Measurements from ENCODE around the gene IGFBP7.

Gene IGFBP7

DNA sequence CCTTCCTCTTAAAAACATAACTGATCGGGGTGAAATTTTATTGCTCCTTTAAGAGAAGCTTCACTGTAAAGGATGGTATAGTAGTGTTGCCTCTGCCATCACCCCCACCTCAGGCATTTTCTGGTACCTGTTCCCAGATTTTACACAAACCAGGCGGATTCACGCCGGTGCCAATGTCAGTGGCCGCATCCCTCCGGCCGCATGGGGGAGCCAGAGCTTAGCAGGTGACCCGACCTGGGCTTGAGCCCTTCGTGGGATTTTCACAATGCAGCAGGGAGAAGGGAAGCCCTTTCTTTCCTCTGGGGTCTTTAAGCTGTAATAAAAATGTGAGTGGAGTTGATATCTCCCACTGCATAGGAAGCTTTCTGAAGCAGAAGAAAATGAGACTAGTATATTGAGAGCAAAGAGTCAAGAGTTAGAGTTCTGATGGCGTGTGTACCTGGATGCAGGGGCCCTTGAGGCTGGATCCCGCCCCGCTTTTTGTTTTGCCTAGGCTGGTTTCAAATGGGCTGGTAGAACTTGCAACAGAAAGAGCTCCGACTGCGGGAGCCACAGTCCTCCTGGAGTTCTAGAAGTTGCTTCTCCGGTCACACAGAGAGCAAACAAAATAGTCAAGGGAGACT, 72.1 kb downstream of the IGFBP7 start:
- peak; percentile 54 for DNase-seq

DNA sequence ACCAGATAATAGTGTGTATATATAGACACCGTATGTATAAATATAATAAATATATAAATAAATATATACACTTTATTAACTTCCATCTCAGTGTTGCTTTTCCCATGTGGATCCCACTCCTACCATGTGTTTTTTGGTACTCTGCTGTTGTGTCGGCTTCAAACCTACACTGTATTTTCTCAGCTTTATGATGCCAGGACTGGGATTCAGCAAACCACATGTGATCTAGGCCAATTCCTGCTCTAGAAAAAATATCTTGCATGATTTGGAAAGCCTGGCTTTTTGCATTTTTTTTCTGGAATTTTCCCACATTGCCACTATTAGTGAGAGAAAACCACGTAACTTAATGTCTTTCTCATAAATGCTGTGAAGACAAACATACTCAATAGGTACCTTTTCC, 75.7 kb downstream of the IGFBP7 start:
- no peak for DNase-seq

DNA sequence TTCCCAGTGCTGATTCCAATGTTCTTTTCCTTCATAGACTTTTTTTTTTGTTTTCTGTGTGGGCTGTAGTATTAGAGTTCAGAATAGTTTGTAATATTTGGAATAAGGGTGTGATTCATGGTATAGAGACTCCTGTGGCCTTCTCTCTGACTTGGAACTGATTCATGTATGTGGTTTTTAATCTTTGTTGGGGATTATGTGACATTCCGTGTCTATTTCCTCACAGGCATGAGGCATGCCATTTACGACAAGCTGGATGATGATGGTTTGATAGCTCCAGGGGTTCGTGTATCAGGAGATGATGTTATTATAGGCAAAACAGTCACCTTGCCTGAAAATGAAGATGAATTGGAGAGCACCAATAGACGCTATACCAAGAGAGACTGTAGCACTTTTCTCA, 87.1 kb downstream of the IGFBP7 start:
- DNase-seq: no peak

DNA sequence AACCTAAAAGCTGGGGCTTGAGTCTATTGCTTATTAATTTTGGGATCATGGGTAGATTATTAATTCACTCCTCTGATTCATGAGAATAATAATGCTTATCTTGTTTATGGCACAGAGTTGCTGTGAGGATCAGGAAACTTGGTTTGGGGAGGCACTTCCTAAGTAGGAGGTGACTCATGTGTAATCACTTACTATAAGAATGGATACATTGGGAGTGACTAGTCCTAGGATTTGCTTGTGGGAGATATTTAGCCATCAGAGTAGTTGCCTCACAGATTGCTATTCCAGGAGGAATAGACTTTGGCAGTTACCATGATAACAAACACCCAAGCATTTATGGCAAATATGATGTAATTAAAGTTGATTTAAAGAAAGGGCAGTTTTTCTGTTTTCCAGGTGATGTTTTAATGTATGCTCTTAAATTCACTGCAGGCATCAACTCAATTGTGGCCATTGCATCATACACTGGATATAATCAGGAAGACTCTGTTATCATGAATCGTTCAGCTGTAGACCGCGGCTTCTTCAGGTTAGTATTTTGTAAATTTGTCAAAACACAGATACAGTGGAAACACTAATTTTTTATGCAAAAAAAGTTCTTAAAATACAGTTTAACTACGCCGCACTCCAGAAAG, 89.6 kb downstream of the IGFBP7 start:
- DNase-seq: no peak

DNA sequence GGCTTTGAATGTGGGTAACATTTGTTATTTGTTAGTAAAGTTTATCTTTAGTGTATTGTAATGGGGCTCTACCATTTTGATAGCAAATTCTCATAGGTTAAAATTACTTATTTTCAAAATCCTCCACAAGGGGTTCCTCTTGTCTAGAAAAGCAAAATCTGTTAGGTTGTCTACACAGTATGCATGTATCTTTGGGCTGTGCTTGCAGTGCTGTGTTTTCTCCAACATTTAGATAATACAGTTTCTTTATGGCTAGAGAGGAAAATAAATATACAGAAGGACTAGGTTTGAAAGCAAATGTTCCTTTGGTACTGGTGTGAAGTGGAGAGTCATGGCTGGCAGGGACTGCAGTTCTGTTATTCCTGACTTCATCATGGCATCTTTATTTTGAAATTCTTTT, 91.2 kb downstream of the IGFBP7 start:
- DNase-seq: no peak

DNA sequence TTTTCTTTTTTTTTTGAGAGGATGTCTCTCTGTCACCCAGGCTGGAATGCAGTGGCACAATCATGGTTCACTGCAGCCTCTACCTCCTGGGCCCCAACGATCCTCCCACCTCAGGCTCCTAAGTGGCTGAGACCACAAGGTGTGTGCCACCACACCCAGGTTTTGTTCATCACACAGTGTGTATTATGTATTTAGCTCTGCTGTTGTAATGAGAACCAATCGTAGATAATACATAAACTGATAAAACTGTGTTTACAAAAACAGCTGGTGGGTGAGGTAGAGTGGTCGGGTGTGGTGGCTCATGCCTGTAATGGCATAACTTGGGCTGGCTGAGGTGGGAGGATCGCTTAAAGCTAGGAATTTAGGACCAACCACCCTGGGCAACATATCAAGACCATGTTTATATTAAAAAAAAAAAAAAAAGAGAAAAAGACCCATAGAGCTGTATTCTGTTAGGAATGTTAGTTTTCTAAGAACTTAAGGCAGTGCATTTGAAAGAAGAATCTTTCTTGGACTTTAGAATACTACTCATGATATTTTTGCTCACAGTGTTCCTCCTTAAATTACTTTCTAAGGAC, 96.6 kb downstream of the IGFBP7 start:
- DNase-seq: no peak

DNA sequence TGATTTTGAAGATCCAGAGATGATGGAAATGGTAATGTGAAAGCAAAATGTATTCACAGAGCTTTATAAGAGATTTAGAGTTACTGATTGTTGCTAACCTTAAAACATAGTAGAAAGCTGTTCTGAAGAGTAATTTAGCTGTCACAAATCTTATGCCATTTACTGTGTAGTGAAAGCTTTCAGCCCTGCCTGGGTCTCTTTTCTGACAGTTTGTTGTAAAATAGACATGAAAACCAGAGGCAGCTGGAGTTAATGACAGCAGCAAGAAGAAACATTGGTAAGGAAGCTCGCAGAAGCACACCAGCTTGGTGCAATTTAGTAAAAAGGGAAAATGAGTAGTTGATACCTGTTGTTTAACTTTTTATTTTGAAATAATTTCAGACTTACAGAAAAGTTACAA, 110.4 kb downstream of the IGFBP7 start:
- no peak for DNase-seq

DNA sequence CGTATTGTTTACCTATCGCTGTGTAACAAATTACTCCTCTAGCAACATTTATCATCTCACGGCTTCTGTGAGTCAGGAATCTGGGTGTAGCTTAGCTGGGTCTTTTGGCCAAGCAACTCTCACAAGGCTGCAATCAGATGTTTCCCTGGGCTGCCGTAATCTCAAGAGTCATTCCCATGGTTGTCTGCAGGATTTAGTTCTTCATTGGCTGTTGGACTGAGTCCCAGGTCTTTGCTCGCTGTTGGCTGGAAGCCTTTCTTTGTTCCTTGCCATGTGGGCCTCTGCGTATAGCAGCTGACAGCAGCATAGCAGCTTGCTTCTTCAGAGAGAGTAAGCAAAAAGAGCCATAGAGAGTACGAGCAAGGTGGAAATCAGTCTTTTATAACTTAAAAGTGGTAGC, 114.7 kb downstream of the IGFBP7 start:
- no peak for DNase-seq

DNA sequence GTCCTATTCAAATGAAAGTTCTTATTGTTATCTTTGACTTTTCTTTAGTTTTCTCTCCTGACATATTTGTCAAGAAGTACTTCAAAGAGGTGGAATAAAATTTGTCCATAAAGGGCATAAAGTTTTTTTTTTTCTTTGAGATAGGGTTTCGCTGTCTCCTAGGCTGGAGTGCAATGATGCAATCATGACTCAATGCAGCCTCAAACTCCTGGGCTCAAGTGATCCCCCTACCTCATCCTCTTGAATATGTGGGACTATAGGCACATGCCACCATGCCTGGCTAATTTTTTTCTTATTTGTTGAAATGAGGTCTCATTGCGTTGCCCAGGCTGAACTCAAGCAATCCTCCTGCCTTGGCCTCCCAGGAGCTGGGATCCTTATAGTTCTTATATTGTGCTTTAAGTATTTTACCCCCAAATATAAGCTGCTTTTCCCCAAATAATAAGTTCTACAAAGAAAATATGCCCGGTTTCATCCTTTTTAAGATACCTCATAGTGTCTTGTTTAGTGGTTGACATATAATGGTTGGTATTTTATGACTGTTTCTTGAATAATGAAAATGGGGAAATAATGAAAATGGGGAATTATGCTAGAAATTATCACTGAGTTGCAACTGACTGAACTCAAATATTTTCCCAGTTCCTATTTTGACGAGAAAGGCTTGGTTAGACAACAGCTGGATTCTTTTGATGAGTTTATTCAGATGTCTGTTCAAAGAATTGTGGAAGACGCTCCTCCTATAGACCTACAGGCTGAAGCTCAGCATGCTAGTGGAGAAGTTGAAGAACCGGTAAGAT, 119.9 kb downstream of the IGFBP7 start:
- no peak for DNase-seq

DNA sequence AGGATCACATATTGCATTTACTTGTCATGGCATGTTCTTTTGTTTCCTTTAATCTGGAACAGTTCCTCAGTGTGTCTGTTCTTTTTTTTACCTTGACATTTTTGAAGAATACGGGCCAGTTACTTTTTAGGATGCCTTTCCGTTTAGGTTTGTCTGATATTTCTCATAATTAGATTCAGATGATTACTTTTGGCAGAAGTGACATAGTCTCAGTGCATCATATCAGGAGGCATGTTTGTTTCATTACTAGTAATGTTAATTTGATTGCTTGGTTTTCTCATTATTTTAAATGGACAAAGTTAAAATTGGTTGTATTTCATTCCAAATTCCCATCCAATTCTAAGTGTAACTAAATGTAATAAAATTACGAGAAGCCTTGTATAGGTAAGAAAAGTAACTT, 123.2 kb downstream of the IGFBP7 start:
- DNase-seq: no peak

DNA sequence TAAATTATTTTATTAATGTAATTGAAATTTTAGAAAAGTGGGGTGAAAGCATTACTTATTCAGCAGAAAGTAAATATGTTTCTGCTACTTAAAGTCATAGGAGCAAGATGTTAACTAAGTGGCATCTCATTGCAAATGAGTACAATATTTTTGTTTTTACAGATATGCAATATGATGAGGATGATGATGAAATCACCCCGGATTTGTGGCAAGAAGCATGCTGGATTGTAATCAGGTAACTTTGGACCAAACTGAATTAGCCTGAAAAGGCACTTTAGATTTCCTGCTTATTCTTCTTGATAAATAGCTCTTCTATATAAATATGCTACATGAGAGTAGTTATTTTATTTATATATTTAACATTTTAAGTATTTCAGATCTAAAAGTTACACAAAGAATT, 124.0 kb downstream of the IGFBP7 start:
- no peak for DNase-seq

DNA sequence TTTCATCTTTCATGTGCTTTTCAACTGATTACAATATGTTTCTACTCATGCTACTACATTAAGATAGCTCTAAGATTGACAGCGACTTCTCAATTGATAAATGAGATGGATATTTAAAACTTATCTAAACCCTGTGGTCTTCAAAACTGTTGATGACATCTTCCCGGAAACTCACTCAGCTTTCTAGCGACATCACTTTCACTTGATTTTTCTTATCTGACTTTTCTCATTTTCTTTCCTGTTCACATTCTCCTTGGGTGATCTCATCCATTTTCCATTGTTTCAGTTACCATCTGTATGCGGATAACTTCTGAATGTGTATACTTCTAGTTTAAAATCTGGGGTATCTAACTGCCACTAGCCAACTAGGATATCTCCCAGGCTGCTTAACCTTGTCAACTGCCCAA, 128.4 kb downstream of the IGFBP7 start:
- no peak for DNase-seq

Data from stimulated activated CD4-positive, alpha-beta T cell treated with anti-CD3 and anti-CD28 coated beads, Interleukin-15, amount 100 ng/mL, for 24 hours (primary cell).